Activated naive CD8-positive, alpha-beta T cell treated with anti-CD3 and anti-CD28 coated beads for 36 hours (primary cell): ENCODE data around the gene FBLN2. TPM values are rescaled to one million over a fixed set of nuclear protein-coding genes. Genes with fewer than 3 reads are reported as not detected.

Source experiments
- DNase-seq: peaks from one replicate; pipeline ENCODE4 v3.0.0; 2021
- H3K27ac Mint-ChIP-seq: one replicate; pipeline ENCODE4 v1.8.0; 2022; ENCODE audit warnings: mild to moderate bottlenecking, moderate library complexity, mixed read lengths
- H3K27me3 Mint-ChIP-seq: one replicate; pipeline ENCODE4 v1.8.0; 2022; ENCODE audit warnings: mild to moderate bottlenecking, mixed read lengths
- H3K36me3 Mint-ChIP-seq: one replicate; pipeline ENCODE4 v1.8.0; 2021; ENCODE audit warnings: mild to moderate bottlenecking, mixed read lengths
- H3K4me1 Mint-ChIP-seq: one replicate; pipeline ENCODE4 v1.8.0; 2021; ENCODE audit warnings: mixed read lengths
- H3K4me3 Mint-ChIP-seq: one replicate; pipeline ENCODE4 v1.8.0; 2022; ENCODE audit warnings: mild to moderate bottlenecking, moderate library complexity, mixed read lengths
- H3K9me3 Mint-ChIP-seq: one replicate; pipeline ENCODE4 v1.8.0; 2022; ENCODE audit warnings: mixed read lengths
- total RNA-seq, 2 experiments: library from RNA; stranded (reverse); gene quantifications; one replicate each; pipeline ENCODE4 v1.2.3, GENCODE V29; 2021

FBLN2 gene
- total RNA-seq, 2 experiments from 2014 or later = 1.9 to 3.1 TPM

- no peaks in the 10 kb centered on the region for H3K4me1 Mint-ChIP-seq
Measured at GRCh38 chr3:13615019-13615528, 66.1 kb downstream of the FBLN2 start.

GRCh38 chr3:13616359-13616758 lies 67.4 kb downstream of the FBLN2 start:
- Mint-ChIP-seq H3K4me1 (no peaks in the 10 kb centered on the region), H3K36me3 (no peaks in the 10 kb centered on the region), H3K27ac (no peak overlapping the region), H3K9me3 (no peaks in the 10 kb centered on the region), H3K4me3 (no peak overlapping the region), H3K27me3 (no peaks in the 10 kb centered on the region)
- no peak for DNase-seq

More at GRCh38 chr3:13615019-13615528, 66.1 kb downstream of the FBLN2 start:
- Mint-ChIP-seq H3K27ac (no peak overlapping the region), H3K36me3 (no peaks in the 10 kb centered on the region), H3K4me3 (no peak overlapping the region), H3K9me3 (no peaks in the 10 kb centered on the region), H3K27me3 (no peaks in the 10 kb centered on the region)
- DNase-seq = no peak

GRCh38 chr3:13617097-13617738 lies 68.3 kb downstream of the FBLN2 start:
- Mint-ChIP-seq H3K9me3 (no peaks in the 10 kb centered on the region), H3K4me3 (no peak overlapping the region), H3K27ac (no peak overlapping the region), H3K27me3 (no peaks in the 10 kb centered on the region), H3K36me3 (no peaks in the 10 kb centered on the region), H3K4me1 (peaks cover 2% of the 10 kb centered on the region)
- no peak for DNase-seq

- H3K27ac Mint-ChIP-seq = no peak overlapping the region
- peaks cover 2% of the 10 kb centered on the region for H3K4me1 Mint-ChIP-seq
- no peak for DNase-seq
- no peaks in the 10 kb centered on the region for H3K27me3 Mint-ChIP-seq
- H3K4me3 Mint-ChIP-seq = no peak overlapping the region
- no peaks in the 10 kb centered on the region for H3K36me3 Mint-ChIP-seq
- no peaks in the 10 kb centered on the region for H3K9me3 Mint-ChIP-seq
Measured at GRCh38 chr3:13617981-13618380, 69.1 kb downstream of the FBLN2 start.

- Mint-ChIP-seq H3K4me1 (peaks cover 2% of the 10 kb centered on the region), H3K27me3 (no peaks in the 10 kb centered on the region), H3K9me3 (no peaks in the 10 kb centered on the region), H3K27ac (no peak overlapping the region), H3K36me3 (no peaks in the 10 kb centered on the region), H3K4me3 (no peak overlapping the region)
- DNase-seq = no peak
Measured at GRCh38 chr3:13618836-13619235, 69.9 kb downstream of the FBLN2 start.

- H3K9me3 Mint-ChIP-seq = no peaks in the 10 kb centered on the region
- H3K4me3 Mint-ChIP-seq = no peak overlapping the region
- H3K27me3 Mint-ChIP-seq = no peaks in the 10 kb centered on the region
- H3K4me1 Mint-ChIP-seq = peaks cover 2% of the 10 kb centered on the region
- DNase-seq = no peak
- H3K27ac Mint-ChIP-seq = no peak overlapping the region
- no peaks in the 10 kb centered on the region for H3K36me3 Mint-ChIP-seq
Measured at GRCh38 chr3:13619661-13620230, 70.8 kb downstream of the FBLN2 start.

GRCh38 chr3:13620281-13620680 lies 71.4 kb downstream of the FBLN2 start:
- Mint-ChIP-seq H3K27me3 (no peaks in the 10 kb centered on the region), H3K4me3 (no peak overlapping the region), H3K4me1 (peaks cover 2% of the 10 kb centered on the region), H3K9me3 (no peaks in the 10 kb centered on the region), H3K27ac (peak overlapping the region; percentile 17), H3K36me3 (no peaks in the 10 kb centered on the region)
- DNase-seq = no peak

- Mint-ChIP-seq H3K27ac (no peak overlapping the region), H3K4me3 (peak overlapping the region; percentile 87), H3K27me3 (no peaks in the 10 kb centered on the region), H3K9me3 (no peaks in the 10 kb centered on the region), H3K36me3 (no peaks in the 10 kb centered on the region), H3K4me1 (peaks cover 2% of the 10 kb centered on the region)
- DNase-seq = no peak
Measured at GRCh38 chr3:13620776-13621365, 71.9 kb downstream of the FBLN2 start.

GRCh38 chr3:13621381-13622221 lies 72.7 kb downstream of the FBLN2 start:
- no peaks in the 10 kb centered on the region for H3K27me3 Mint-ChIP-seq
- DNase-seq = peak; percentile 64
- peak overlapping the region; percentile 87 for H3K4me3 Mint-ChIP-seq
- H3K27ac Mint-ChIP-seq = peak overlapping the region; percentile 92
- H3K36me3 Mint-ChIP-seq = no peaks in the 10 kb centered on the region
- H3K4me1 Mint-ChIP-seq = peaks cover 2% of the 10 kb centered on the region
- H3K9me3 Mint-ChIP-seq = no peaks in the 10 kb centered on the region

- Mint-ChIP-seq H3K36me3 (no peaks in the 10 kb centered on the region), H3K27me3 (no peaks in the 10 kb centered on the region)
- no peak for DNase-seq
Measured at GRCh38 chr3:13622356-13622755, 73.4 kb downstream of the FBLN2 start.

GRCh38 chr3:13623101-13623654 lies 74.3 kb downstream of the FBLN2 start:
- Mint-ChIP-seq H3K36me3 (no peaks in the 10 kb centered on the region), H3K4me1 (peaks cover 2% of the 10 kb centered on the region), H3K4me3 (no peak overlapping the region), H3K27ac (no peak overlapping the region), H3K9me3 (no peaks in the 10 kb centered on the region), H3K27me3 (no peaks in the 10 kb centered on the region)
- DNase-seq = no peak

More at GRCh38 chr3:13622356-13622755, 73.4 kb downstream of the FBLN2 start:
- no peak overlapping the region for H3K4me3 Mint-ChIP-seq
- no peak overlapping the region for H3K27ac Mint-ChIP-seq
- no peaks in the 10 kb centered on the region for H3K9me3 Mint-ChIP-seq
- H3K4me1 Mint-ChIP-seq = peaks cover 2% of the 10 kb centered on the region

- Mint-ChIP-seq H3K4me3 (no peak overlapping the region), H3K36me3 (no peaks in the 10 kb centered on the region), H3K27ac (no peak overlapping the region), H3K4me1 (peaks cover 2% of the 10 kb centered on the region), H3K9me3 (no peaks in the 10 kb centered on the region), H3K27me3 (no peaks in the 10 kb centered on the region)
- no peak for DNase-seq
Measured at GRCh38 chr3:13624021-13624420, 75.1 kb downstream of the FBLN2 start.

- peaks cover 2% of the 10 kb centered on the region for H3K4me1 Mint-ChIP-seq
- H3K27ac Mint-ChIP-seq = no peak overlapping the region
- no peaks in the 10 kb centered on the region for H3K36me3 Mint-ChIP-seq
- no peak overlapping the region for H3K4me3 Mint-ChIP-seq
- no peaks in the 10 kb centered on the region for H3K9me3 Mint-ChIP-seq
- H3K27me3 Mint-ChIP-seq = no peaks in the 10 kb centered on the region
- no peak for DNase-seq
Measured at GRCh38 chr3:13624671-13625125, 75.8 kb downstream of the FBLN2 start.

GRCh38 chr3:13626396-13626795 lies 77.5 kb downstream of the FBLN2 start:
- H3K9me3 Mint-ChIP-seq = no peaks in the 10 kb centered on the region
- H3K4me1 Mint-ChIP-seq = peaks cover 2% of the 10 kb centered on the region

More at GRCh38 chr3:13626396-13626795, 77.5 kb downstream of the FBLN2 start:
- no peak for DNase-seq
- Mint-ChIP-seq H3K36me3 (no peaks in the 10 kb centered on the region), H3K27ac (no peak overlapping the region), H3K4me3 (no peak overlapping the region), H3K27me3 (no peaks in the 10 kb centered on the region)
